Activated CD4-positive, alpha-beta T cell treated with anti-CD3 and anti-CD28 coated beads, Interleukin-2, amount 50 U/mL, for 24 hours (primary cell): ENCODE results near the gene KAT2A.
"Not testable (repeated sequence)": the region's sequence is repeated elsewhere in the genome, so short reads cannot be mapped to it uniquely, and the experiment has no call there.

Source experiments
- DNase-seq, 2 donors: peaks; one replicate each; pipeline ENCODE4 v3.0.0-alpha.2; 2020; ENCODE audit warnings: low read depth in 1 of 2, low spot score in 1 of 2

The KAT2A gene

DNA sequence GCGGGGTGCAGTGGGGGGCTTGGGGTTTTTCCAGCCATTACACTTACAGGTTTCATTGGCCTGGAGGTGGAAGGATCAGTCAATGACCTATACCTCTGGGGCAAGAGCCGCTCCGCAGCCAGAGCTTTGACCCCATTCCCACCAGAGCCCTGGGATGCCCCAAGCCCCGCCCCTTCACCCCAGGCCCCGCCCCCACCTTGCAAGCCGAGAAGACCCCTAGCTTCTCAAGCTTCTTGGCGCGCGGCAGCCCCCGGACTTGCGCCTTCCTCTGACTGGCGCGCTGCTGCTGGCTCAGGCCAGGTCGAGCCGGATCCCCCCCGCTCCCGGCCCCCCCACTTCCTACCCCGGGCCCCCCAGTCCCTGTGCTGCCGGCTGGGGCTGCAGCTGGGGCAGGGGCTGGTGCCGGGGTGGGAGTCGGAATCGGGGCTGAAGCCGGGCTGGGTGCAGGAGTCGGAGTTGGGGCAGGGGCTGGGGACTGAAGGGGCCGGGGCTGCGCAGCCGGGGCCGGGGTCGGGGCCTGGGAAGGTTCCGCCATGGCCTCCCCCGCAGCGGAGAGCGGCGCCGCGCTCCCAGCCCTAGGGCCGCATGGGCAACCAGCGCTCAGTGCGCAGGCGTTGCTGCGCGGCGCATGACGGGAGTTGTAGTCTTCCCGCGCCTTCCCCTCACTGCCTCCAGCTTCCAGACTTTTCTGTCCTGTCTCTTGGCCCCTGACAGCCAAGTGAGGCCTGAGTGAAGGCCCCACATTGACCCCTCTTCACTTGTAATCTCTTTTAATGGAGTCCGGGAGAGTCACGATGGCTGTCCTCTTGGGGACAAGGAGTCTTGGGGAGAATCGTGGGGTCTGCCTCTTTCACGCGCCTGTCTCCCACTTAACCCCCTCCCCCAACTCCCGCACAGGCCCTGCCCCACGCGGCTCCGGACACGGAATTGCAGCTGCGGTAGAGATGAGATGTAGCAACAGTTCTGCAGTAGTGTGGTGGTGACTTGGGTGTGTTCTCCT, at the start of gene KAT2A:
Gene KAT2A (minus strand): TSS at position 598 of the 1,000 bp plus-strand sequence. CDS start 63 bp downstream, at position 535.
- peak; percentile 57 to 69 for DNase-seq

DNA sequence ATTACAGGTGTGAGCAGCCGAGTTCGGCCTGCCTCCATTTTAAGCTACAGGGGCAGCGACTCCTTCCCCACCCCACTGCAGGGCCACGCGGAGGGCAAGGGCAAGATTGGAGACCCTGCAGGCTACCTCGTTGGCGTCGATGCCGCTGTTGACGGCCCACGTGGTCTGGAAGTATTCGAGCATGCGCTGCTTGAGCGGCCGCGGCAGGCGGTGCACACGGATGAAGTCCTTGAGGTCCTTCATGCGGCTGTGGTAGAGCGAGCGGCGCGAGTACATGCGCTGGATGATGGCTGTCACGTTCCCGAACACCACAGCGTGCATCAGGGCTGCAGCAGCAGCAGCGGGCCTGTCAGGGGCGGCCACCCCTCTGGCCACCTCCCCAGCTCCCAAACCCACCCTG, 48.2 kb upstream of the KAT2A start:
- DNase-seq, result no peak

DNA sequence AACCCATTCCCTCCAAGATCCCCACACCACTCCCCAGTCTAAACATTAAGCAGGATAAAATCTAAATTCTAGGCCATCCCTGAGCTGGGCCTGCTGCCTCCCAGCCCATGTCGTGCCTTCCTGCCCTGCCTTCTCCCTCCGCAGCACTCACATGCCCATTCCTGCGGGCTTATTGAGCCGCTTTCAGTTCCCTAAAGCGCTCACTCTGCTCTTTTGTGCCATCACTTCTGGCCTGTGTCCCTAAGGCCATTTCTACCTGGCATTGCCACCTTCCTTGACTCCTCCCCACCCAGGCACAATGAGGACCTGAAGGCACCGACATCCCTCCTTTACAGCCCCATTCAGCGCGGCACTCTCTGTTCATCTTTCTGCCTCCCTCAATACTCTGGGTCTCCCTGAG, 46.6 kb upstream of the KAT2A start:
- DNase-seq, result no peak

DNA sequence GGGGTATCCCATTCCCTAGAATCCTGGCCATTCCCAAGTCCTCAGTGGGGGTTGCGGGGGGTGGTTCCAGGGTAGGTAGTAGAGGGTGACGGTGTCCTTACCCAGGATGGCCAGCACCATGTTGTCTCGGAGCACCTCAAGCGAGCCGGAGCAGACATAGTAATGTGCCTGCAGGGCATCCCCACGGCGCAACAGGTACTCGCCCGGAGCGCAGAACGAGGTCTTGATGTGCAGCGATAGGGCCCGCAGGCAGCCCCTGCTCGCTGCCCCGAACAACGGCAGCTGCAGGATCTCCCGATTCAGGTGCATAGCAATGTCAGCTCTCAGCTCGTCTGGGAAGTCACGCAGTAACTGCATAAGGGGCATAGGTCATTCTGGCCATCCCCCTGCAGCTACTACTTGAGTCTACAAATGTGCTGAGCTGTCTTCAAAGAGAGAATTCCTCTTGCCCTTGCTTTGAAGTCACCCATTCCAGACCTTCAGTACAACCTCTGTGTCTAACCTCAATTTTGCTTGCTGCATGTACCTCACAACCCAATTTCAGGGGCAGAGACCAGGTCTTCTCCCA, 45.1 kb upstream of the KAT2A start:
- no peak for DNase-seq

DNA sequence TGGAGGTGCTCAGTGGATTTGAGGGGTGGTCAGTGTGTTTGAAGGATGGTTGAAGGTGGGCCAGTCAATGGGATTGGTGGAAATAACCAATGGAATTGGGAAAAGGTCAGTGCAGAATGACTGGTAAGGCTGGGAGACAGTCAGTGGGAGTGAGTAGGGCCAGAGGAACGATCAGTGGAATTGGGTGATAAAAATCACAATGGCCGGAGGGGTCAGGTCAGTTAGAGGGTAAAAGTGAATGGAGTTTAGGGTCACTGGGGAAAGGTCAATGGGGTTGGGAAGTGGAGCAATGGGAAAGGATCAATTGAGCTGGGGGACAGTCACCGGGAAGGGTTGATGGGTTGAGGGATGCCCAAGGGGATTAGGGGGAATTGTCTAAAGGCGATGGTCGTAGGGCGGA, 44.6 kb upstream of the KAT2A start:
- no peak for DNase-seq

DNA sequence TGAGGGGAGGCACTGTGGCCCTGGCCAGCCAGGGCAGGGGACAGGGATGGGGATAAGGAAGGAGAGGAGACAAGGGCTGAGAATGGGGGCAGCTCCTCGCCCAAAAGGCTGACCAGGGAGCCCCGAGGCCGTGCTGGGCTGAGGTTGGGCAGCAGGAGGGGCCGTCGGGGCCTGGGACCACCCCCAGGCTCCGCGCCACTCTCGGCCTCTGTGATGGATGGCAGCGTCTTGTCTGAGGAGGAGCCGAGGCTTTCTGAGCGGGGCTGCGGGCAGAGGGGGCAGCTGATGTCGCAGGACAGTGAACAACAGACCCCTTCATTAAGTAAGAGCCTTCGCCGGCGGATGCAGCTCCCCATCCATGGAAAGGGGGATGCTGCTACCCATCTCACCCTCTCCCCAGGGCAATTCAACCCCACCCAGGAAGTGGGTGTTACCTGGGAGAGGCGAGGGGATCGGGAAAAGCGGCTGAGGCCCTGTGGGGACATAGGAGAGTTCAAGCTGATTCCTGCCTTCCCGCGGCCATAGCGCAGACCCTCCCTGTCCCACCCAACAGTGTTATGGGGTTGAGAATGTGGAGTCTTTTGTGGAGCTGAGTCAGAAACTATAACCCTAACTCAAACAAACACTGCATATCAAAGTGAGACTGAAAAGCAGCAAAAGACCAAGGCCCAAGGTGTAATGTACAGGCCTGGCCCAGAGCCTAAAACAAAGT, 42.7 kb upstream of the KAT2A start:
- no peak for DNase-seq

DNA sequence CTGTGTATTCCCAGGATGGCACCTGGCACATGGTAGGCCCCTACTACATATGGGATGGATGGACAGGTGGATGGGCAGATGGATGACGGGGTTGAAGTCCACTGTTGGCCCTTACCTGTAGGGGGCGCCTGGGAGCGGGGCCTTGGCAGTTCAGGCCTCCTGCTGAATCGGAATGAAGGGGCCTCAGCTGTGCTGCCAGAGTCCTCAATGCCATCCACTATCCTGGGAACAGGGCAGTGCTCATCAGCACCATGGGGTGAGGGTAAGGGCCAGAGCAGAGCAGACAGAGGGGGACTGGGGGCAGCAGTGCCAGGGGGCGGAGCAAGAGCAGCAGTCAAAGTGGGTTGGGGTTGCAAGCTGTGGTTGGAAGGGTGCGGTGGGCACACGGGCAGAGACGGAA, 41.9 kb upstream of the KAT2A start:
- no peak for DNase-seq

DNA sequence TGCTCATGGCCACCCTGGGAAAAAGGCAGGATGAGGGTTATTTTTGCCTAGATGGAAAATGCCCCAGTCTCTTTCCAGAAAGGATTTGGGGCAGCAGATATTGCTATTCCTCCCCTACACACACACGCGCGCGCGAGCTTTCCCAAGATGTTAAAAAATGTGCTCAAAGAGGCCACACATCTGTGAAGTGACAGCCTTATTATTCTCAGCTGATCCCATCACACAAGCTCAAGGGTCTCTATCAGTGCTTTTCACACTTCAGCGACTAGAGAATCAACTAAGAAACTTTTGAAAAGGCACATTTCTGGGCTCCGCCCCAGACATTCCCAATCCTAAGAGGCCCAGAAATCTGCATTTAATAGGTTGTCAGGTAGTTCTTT, 39.4 kb upstream of the KAT2A start:
- no peak for DNase-seq

DNA sequence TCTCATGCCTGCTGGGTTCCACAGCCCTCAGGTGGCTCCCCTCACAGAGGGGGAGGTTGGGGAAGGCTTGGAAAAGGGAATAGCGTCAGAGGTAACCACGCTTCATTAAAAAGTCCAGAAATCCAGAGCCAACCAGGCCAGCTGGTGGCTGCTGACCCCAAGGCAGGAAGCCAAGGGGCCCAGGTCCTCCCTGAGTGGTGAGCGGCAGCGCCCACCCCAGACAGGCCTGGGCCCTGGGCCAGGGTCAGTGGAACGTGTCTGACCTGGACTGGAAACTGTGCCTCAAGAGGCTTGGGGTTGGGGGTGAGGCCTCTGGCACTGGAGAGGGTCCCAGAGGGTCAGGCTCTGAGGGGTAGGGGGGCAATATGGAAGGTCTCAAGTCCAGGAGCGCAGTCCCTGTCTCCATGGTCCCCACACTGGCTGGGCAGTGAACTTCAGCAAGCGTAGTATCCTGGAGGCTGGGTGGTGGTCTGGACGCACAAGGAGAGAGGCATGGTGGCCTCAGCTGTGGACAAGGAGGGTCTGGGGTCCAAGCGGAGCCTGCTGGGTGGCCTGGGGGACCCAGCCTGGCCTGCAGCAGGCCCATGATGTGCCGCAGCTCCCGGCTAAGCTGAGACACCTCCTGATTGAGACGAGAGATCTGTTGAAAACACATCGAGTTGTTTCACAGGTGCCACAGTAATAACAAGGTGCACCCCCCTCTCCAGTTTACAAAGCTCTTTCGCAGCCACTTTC, 38.8 kb upstream of the KAT2A start:
- no peak for DNase-seq

DNA sequence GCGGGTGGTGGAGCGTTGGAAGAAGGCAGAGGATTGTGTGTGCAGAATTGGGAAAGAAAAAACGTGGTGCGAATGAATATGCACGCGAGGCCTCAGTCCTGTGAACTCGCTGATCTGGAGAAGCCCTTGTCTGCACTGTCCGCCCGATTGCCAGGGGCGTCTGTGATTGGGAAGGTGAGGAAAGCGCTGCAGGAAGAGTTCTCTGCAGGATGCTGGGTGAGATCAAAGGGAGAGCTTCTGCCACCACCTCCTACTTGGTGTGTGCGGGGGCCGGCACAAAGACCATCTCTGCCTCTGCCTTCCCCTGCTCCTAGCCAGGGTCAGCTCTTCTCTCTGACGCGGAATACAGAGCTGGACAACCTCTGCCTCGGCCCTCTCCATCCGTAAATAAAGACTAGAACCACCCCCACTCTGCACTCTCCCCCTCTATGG, 34.5 kb upstream of the KAT2A start:
- no peak for DNase-seq

DNA sequence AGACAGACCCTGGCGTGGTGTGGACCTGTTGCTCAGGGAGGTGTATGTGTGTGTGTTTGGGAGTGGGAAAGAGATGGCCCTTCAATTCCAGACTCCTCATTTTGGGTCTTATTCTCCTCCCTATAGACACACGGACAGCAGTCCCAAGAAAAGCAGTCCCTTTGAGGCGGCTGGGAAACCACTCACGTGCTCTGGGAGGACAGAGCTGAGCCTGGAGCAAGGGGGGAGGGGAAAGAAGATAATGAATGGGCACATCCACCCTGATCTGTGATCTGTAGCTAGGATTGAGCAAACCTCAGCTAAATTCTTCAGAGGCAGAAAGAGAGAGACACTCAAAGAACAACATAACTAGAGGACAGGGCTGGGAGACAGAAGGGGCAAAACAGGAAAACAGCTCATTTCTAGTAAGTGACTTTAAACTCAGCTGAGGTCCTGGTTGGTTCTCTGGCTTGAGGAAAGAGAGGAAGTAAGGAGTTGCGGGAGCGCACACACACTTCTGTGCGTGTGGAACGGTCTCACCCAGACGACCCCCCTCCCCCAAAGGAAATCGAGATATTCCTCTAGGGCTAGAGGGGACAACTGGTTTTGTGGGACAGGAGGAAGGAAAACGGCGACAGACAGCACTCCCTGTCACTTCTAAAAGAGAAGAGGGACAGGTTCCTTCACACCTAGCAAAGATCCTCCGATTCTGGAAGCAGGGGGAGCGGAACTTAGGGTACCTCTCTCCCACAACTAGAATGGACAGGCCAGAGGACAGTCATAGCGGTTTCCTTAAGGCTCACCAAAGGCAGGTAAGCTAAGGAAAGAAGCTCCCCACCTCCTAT, 33.0 kb upstream of the KAT2A start:
- DNase-seq, result no peak

DNA sequence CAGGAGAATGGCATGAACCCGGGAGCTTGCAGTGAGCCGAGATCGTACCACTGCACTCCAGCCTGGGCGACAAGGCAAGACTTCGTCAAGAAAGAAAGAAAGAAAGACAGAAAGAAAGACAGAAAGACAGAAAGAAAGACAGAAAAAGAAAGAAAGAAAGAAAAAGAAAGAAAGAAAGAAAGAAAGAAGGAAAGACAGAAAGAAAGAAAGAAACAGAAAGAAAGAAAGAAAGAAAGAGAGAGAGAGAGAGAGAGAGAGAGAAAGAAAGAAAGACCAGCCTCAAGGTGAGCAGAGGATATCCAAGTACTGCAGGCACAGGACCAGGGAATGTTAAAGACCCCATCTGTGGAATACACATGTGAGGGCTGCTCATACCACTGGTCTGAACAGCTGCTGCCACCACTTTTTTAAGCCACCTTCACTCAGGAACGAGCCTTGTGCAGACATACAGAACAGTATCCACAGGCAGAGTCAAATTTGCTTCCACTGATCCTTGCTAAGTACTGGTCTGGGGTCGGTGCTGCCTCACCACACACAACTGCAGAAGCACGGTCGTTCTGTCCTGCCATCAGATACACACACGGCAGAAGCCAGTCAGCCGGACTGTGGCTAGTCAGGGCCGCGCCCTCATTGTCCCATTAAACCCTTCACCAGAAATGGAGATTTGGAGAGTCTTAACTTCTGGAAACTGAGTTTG, 25.9 kb upstream of the KAT2A start:
- DNase-seq, result no peak

DNA sequence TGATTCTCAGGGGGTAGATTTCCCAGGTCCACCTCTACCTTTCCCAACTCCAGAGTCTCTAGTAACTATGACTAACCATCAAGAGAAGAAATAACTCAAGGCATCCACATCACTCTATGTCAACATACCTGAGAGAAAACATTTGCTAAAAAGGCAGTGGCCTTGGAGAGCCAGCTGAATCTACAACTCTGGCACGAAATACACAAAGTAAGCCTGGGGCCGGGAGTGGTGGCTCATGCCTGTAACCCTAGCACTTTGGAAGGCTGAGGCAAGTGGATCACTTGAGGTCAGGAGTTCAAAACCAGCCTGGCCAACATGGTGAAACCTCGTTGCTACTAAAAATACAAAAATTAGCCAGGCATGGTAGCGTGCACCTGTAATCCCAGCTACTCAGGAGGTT, 22.0 kb upstream of the KAT2A start:
- not testable (repeated sequence) for DNase-seq

DNA sequence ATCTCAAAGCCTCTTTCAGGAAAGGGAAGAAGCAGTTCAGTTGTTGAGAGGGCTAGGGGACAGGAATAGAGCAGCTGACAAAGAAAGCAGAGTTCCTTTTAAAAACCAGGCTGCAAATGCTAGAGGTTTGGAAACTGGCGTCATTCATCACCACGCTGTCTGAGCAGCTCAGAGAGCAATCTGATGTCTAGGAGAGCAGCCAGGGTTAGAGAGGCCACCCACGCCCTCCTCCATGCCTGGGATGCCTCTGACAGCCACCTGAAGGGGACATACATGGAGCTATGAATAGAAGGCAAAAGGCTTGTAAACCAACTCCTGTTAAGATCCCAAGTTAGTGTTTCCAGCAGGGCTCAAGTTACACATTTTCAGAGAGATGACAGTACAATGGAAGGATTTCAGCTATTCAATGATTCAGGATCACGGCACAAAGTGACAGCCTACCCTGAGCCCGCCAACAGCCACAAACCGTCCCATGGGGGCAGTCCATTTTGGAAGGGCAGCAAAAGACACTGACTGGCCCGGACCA, 21.3 kb upstream of the KAT2A start:
- DNase-seq, result no peak

DNA sequence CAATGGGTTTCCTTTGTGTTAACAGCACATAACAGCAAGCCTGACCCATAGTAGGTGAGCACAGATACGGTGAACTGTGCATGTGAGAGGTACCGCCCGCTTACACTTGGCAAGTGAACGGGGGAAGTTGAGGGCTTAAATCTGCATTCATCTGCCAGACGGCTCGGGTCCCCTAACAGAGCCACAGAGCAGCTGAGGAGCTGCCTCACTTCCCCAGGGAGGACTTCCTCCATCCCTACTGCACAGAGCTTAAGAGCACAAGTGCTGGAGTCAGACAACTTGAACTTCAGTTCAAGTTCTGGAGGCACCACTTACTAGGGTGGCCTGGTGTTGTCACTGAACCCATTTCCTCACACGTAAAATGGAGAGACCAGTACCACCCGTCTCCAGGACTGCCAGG, 20.2 kb upstream of the KAT2A start:
- DNase-seq, result no peak

DNA sequence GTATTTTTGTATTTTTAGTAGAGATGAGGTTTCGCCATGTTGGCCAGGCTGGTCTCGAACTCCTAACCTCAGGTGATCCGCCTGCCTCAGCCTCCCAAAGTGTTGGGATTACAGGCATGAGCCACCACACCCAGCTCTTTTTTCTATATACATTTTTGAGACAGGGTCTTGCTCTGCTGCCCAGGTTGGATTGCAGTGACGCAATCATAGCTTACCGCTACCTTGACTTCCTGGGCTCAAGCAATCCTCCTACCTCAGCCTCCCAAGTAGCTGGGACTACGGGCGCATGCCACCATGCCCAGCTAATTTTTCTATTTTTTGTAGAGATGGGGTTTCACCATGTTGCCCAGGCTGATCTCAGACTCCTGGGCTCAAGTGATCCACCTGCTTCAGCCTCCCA, 19.5 kb upstream of the KAT2A start:
- not testable (repeated sequence) for DNase-seq

DNA sequence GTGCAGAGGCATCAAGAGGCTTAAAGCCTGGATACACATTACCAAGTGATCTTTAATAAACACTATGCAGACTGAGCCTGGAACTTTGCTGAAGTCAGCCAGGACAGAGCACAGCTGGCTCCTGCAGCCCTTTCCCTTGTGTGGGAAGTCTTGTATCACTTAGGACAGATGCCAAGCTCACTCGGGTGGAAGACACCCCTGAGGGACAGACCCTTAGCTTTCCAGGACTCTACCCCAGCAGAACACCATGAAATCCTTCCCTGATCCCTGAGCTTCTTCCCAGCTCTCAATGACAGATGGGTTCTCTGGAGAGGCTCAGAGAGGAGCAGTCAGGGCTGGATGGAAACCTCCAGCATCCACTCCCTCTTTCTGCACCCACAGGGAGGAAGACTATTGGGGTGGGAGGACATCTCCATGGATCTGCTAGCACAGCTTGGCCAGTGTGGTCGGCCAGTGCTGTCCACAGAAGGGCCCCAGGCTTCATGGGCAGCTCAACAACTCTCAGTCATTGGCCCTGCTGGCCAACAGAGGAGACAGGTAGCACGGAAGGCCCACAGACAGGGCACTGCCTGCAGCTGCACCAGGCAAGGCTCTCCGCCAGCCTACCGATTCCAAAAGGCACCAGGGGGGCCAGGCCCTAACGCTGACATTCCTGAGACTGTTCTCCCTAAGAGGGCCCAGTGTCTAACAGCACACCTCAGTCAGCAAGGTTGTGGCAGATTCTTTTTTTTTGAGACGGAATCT, 17.8 kb upstream of the KAT2A start:
- no peak for DNase-seq

DNA sequence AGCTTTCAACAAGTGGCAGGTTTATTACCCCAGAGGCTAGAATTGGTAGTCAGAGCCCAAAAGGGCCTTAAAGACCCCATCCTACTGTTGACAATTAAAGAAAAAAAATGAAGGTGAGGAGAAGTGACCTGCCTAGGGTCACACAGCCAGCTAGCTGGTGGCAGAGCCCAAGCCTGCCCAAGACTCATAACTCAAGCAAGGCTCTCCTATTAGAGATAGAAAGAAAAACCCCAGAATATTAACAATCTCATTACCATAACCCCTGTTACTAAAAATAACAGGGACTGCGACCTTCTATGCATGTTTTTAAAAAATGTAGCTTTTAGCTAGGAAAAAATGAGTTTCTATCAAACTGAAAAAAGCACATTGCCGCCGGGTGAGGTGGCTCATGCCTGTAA, 15.5 kb upstream of the KAT2A start:
- no peak for DNase-seq
